ENCODE data around the gene NDUFAF3.

GRCh38 chr3:48982686-48983085 lies 39.2 kb upstream of the NDUFAF3 start:
- TF ChIP-seq, protein P1, sequence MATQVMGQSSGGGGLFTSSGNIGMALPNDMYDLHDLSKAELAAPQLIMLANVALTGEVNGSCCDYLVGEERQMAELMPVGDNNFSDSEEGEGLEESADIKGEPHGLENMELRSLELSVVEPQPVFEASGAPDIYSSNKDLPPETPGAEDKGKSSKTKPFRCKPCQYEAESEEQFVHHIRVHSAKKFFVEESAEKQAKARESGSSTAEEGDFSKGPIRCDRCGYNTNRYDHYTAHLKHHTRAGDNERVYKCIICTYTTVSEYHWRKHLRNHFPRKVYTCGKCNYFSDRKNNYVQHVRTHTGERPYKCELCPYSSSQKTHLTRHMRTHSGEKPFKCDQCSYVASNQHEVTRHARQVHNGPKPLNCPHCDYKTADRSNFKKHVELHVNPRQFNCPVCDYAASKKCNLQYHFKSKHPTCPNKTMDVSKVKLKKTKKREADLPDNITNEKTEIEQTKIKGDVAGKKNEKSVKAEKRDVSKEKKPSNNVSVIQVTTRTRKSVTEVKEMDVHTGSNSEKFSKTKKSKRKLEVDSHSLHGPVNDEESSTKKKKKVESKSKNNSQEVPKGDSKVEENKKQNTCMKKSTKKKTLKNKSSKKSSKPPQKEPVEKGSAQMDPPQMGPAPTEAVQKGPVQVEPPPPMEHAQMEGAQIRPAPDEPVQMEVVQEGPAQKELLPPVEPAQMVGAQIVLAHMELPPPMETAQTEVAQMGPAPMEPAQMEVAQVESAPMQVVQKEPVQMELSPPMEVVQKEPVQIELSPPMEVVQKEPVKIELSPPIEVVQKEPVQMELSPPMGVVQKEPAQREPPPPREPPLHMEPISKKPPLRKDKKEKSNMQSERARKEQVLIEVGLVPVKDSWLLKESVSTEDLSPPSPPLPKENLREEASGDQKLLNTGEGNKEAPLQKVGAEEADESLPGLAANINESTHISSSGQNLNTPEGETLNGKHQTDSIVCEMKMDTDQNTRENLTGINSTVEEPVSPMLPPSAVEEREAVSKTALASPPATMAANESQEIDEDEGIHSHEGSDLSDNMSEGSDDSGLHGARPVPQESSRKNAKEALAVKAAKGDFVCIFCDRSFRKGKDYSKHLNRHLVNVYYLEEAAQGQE (IDR thresholded peaks at IDR 0.05; ENCODE audit: low read depth), result no peak
- TF ChIP-seq SRF (IDR thresholded peaks at IDR 0.05; ENCODE audit: low read depth), result no peak
- TF ChIP-seq, protein P2, sequence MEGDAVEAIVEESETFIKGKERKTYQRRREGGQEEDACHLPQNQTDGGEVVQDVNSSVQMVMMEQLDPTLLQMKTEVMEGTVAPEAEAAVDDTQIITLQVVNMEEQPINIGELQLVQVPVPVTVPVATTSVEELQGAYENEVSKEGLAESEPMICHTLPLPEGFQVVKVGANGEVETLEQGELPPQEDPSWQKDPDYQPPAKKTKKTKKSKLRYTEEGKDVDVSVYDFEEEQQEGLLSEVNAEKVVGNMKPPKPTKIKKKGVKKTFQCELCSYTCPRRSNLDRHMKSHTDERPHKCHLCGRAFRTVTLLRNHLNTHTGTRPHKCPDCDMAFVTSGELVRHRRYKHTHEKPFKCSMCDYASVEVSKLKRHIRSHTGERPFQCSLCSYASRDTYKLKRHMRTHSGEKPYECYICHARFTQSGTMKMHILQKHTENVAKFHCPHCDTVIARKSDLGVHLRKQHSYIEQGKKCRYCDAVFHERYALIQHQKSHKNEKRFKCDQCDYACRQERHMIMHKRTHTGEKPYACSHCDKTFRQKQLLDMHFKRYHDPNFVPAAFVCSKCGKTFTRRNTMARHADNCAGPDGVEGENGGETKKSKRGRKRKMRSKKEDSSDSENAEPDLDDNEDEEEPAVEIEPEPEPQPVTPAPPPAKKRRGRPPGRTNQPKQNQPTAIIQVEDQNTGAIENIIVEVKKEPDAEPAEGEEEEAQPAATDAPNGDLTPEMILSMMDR (IDR thresholded peaks at IDR 0.05 in 2 of 3, conservative IDR thresholded peaks at IDR 0.05 in 1 of 3; ENCODE audit: borderline replicate concordance in 1 of 3, insufficient read depth in 1 of 3, low read depth in 2 of 3, low read length in 2 of 3), result no peak
- TF ChIP-seq SP1 (IDR thresholded peaks at IDR 0.05; ENCODE audit: low read depth), result no peak
- no peak for TF ChIP-seq ZNF274 (IDR thresholded peaks at IDR 0.05; ENCODE audit: low read depth, low read length)
- no peak for TF ChIP-seq RAD21 (IDR thresholded peaks at IDR 0.05; ENCODE audit: low read depth)
- TF ChIP-seq JUND (IDR thresholded peaks at IDR 0.05), result no peak
- no peak for TF ChIP-seq POLR2AphosphoS5 (IDR thresholded peaks at IDR 0.05; ENCODE audit: low read depth, low read length)

All from HCT116 (cell line).